Measurements from ENCODE around the gene GYPE. TPM values are rescaled to one million over a fixed set of nuclear protein-coding genes. Genes with fewer than 3 reads are reported as not detected.
"Not testable (repeated sequence)": the region's sequence is repeated elsewhere in the genome, so short reads cannot be mapped to it uniquely, and the experiment has no call there.

GYPE gene
- total and polyA plus RNA-seq, 2 donors, result 1.8 to 3.1 TPM

- Histone ChIP-seq H3K4me3 (ENCODE audit: low read length in 2 of 2) (no peak overlapping the region), H3K9me3 (ENCODE audit: control insufficient read depth in 2 of 2, insufficient read depth in 1 of 2, low read length in 1 of 2) (no peaks in the 10 kb centered on the region), H3K27ac (ENCODE audit: low read depth in 1 of 2, low read length in 1 of 2) (no peak overlapping the region), H3K36me3 (ENCODE audit: control insufficient read depth in 2 of 2, insufficient read depth in 2 of 2, low read length in 1 of 2) (no peaks in the 10 kb centered on the region), H3K4me1 (ENCODE audit: control insufficient read depth in 2 of 2, insufficient read depth in 2 of 2, low read length in 2 of 2) (no peaks in the 10 kb centered on the region), H3K27me3 (ENCODE audit: control insufficient read depth in 2 of 2, insufficient read depth in 1 of 2, low read length in 1 of 2) (no peaks in the 10 kb centered on the region)
- DNase-seq (ENCODE audit: low read depth in 6 of 9, low spot score in 9 of 9), result no peak
Observed at GRCh38 chr4:143883529-143883928, 21.8 kb downstream of the GYPE start.

- H3K27ac ChIP-seq (ENCODE audit: low read depth in 1 of 2, low read length in 1 of 2), result no peak overlapping the region
- no peak for DNase-seq (ENCODE audit: low read depth in 6 of 9, low spot score in 9 of 9)
- H3K4me3 ChIP-seq (ENCODE audit: low read length in 2 of 2), result no peak overlapping the region
- no peaks in the 10 kb centered on the region for H3K27me3 ChIP-seq (ENCODE audit: control insufficient read depth in 2 of 2, insufficient read depth in 1 of 2, low read length in 1 of 2)
- H3K4me1 ChIP-seq (ENCODE audit: control insufficient read depth in 2 of 2, insufficient read depth in 2 of 2, low read length in 2 of 2), result no peaks in the 10 kb centered on the region
- H3K36me3 ChIP-seq (ENCODE audit: control insufficient read depth in 2 of 2, insufficient read depth in 2 of 2, low read length in 1 of 2), result no peaks in the 10 kb centered on the region
- 97% methylated on average over 4 of the region's 4 CpGs for WGBS
- no peaks in the 10 kb centered on the region for H3K9me3 ChIP-seq (ENCODE audit: control insufficient read depth in 2 of 2, insufficient read depth in 1 of 2, low read length in 1 of 2)
Observed at GRCh38 chr4:143882892-143883291, 22.5 kb downstream of the GYPE start.

DNA sequence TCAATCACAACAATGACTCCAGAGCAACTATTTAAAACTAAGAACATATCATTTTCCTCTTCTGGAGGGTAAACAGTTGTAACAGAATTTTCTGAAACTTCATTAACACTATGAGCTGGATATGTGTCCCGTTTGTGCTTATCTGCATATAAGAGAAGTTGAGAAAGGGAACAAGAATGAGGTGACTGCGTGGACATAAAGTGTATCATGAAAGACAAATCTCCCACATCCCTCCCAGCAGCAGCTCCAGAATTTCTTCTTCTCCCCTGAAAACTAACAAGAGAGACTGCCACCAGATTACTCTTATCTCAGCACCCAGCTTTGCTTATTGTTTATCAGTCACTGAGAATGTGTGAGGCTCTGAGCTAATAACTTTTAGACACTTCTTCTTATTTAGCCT is 25.8 kb downstream of the GYPE start:
- H3K27ac ChIP-seq (ENCODE audit: low read depth in 1 of 2, low read length in 1 of 2); H3K27me3 ChIP-seq (ENCODE audit: control insufficient read depth in 2 of 2, insufficient read depth in 1 of 2, low read length in 1 of 2); H3K4me1 ChIP-seq (ENCODE audit: control insufficient read depth in 2 of 2, insufficient read depth in 2 of 2, low read length in 2 of 2): not testable (repeated sequence)

GRCh38 chr4:143875357-143875756 is 30.0 kb downstream of the GYPE start:
- H3K27me3 ChIP-seq (ENCODE audit: control insufficient read depth in 2 of 2, insufficient read depth in 1 of 2, low read length in 1 of 2); DNase-seq (ENCODE audit: low read depth in 6 of 9, low spot score in 9 of 9); H3K27ac ChIP-seq (ENCODE audit: low read depth in 1 of 2, low read length in 1 of 2); H3K36me3 ChIP-seq (ENCODE audit: control insufficient read depth in 2 of 2, insufficient read depth in 2 of 2, low read length in 1 of 2); H3K4me3 ChIP-seq (ENCODE audit: low read length in 2 of 2); H3K4me1 ChIP-seq (ENCODE audit: control insufficient read depth in 2 of 2, insufficient read depth in 2 of 2, low read length in 2 of 2); H3K9me3 ChIP-seq (ENCODE audit: control insufficient read depth in 2 of 2, insufficient read depth in 1 of 2, low read length in 1 of 2): not testable (repeated sequence)
- WGBS, result 96% methylated on average over 2 of the region's 2 CpGs

More for the DNA sequence above, 25.8 kb downstream of the GYPE start:
- 99% methylated on average over 2 of the region's 2 CpGs for WGBS
- DNase-seq (ENCODE audit: low read depth in 6 of 9, low spot score in 9 of 9); H3K9me3 ChIP-seq (ENCODE audit: control insufficient read depth in 2 of 2, insufficient read depth in 1 of 2, low read length in 1 of 2); H3K36me3 ChIP-seq (ENCODE audit: control insufficient read depth in 2 of 2, insufficient read depth in 2 of 2, low read length in 1 of 2); H3K4me3 ChIP-seq (ENCODE audit: low read length in 2 of 2): not testable (repeated sequence)

- not testable (repeated sequence) for H3K27ac ChIP-seq (ENCODE audit: low read depth in 1 of 2, low read length in 1 of 2); H3K4me1 ChIP-seq (ENCODE audit: control insufficient read depth in 2 of 2, insufficient read depth in 2 of 2, low read length in 2 of 2); DNase-seq (ENCODE audit: low read depth in 6 of 9, low spot score in 9 of 9); H3K27me3 ChIP-seq (ENCODE audit: control insufficient read depth in 2 of 2, insufficient read depth in 1 of 2, low read length in 1 of 2); H3K36me3 ChIP-seq (ENCODE audit: control insufficient read depth in 2 of 2, insufficient read depth in 2 of 2, low read length in 1 of 2); H3K9me3 ChIP-seq (ENCODE audit: control insufficient read depth in 2 of 2, insufficient read depth in 1 of 2, low read length in 1 of 2); H3K4me3 ChIP-seq (ENCODE audit: low read length in 2 of 2)
- 46% methylated on average over 2 of the region's 3 CpGs for WGBS
Observed at GRCh38 chr4:143870523-143871268, 34.7 kb downstream of the GYPE start.

GRCh38 chr4:143869925-143870324 is 35.4 kb downstream of the GYPE start:
- not testable (repeated sequence) for H3K27ac ChIP-seq (ENCODE audit: low read depth in 1 of 2, low read length in 1 of 2); H3K36me3 ChIP-seq (ENCODE audit: control insufficient read depth in 2 of 2, insufficient read depth in 2 of 2, low read length in 1 of 2); DNase-seq (ENCODE audit: low read depth in 6 of 9, low spot score in 9 of 9); H3K4me1 ChIP-seq (ENCODE audit: control insufficient read depth in 2 of 2, insufficient read depth in 2 of 2, low read length in 2 of 2); H3K27me3 ChIP-seq (ENCODE audit: control insufficient read depth in 2 of 2, insufficient read depth in 1 of 2, low read length in 1 of 2); H3K4me3 ChIP-seq (ENCODE audit: low read length in 2 of 2); H3K9me3 ChIP-seq (ENCODE audit: control insufficient read depth in 2 of 2, insufficient read depth in 1 of 2, low read length in 1 of 2)
- WGBS, result 44% methylated on average over 3 of the region's 3 CpGs

GRCh38 chr4:143862716-143863115 is 42.6 kb downstream of the GYPE start:
- not testable (repeated sequence) for H3K36me3 ChIP-seq (ENCODE audit: control insufficient read depth in 2 of 2, insufficient read depth in 2 of 2, low read length in 1 of 2); DNase-seq (ENCODE audit: low read depth in 6 of 9, low spot score in 9 of 9); H3K4me1 ChIP-seq (ENCODE audit: control insufficient read depth in 2 of 2, insufficient read depth in 2 of 2, low read length in 2 of 2); H3K27ac ChIP-seq (ENCODE audit: low read depth in 1 of 2, low read length in 1 of 2); H3K27me3 ChIP-seq (ENCODE audit: control insufficient read depth in 2 of 2, insufficient read depth in 1 of 2, low read length in 1 of 2); H3K9me3 ChIP-seq (ENCODE audit: control insufficient read depth in 2 of 2, insufficient read depth in 1 of 2, low read length in 1 of 2); H3K4me3 ChIP-seq (ENCODE audit: low read length in 2 of 2)
- 14% methylated on average over 1 of the region's 1 CpG for WGBS

DNA sequence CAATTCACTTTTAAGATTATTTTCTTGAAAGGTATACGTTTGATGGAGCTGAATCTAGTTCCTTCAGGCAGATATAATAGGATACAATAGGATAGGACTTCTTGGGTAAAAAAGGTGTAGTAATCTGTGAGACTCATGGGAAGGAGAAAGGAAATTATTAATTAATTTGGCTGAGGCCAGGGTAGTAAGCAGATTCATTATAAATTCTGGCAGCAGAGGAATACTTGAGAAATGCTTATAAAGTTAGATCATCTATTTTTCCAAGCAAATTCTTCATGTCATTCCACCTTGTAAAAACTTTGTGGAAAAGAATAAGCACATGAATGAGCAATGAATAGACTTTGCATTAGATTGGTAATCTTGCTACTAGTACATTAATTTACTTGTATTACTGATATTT is 46.9 kb downstream of the GYPE start:
- Histone ChIP-seq H3K9me3 (ENCODE audit: control insufficient read depth in 2 of 2, insufficient read depth in 1 of 2, low read length in 1 of 2) (no peaks in the 10 kb centered on the region), H3K4me1 (ENCODE audit: control insufficient read depth in 2 of 2, insufficient read depth in 2 of 2, low read length in 2 of 2) (no peaks in the 10 kb centered on the region), H3K36me3 (ENCODE audit: control insufficient read depth in 2 of 2, insufficient read depth in 2 of 2, low read length in 1 of 2) (no peaks in the 10 kb centered on the region), H3K27me3 (ENCODE audit: control insufficient read depth in 2 of 2, insufficient read depth in 1 of 2, low read length in 1 of 2) (no peaks in the 10 kb centered on the region), H3K27ac (ENCODE audit: low read depth in 1 of 2, low read length in 1 of 2) (no peak overlapping the region), H3K4me3 (ENCODE audit: low read length in 2 of 2) (no peak overlapping the region)
- no peak for DNase-seq (ENCODE audit: low read depth in 6 of 9, low spot score in 9 of 9)
- 98% methylated on average over 1 of the region's 1 CpG for WGBS

- H3K27ac ChIP-seq (ENCODE audit: low read depth in 1 of 2, low read length in 1 of 2); H3K36me3 ChIP-seq (ENCODE audit: control insufficient read depth in 2 of 2, insufficient read depth in 2 of 2, low read length in 1 of 2); DNase-seq (ENCODE audit: low read depth in 6 of 9, low spot score in 9 of 9); H3K27me3 ChIP-seq (ENCODE audit: control insufficient read depth in 2 of 2, insufficient read depth in 1 of 2, low read length in 1 of 2); H3K4me3 ChIP-seq (ENCODE audit: low read length in 2 of 2); H3K4me1 ChIP-seq (ENCODE audit: control insufficient read depth in 2 of 2, insufficient read depth in 2 of 2, low read length in 2 of 2); H3K9me3 ChIP-seq (ENCODE audit: control insufficient read depth in 2 of 2, insufficient read depth in 1 of 2, low read length in 1 of 2): not testable (repeated sequence)
- 83% methylated on average over 6 of the region's 6 CpGs for WGBS
Observed at GRCh38 chr4:143857391-143858336, 47.7 kb downstream of the GYPE start.
